ENCODE results near the gene SAMD4B.

DNA sequence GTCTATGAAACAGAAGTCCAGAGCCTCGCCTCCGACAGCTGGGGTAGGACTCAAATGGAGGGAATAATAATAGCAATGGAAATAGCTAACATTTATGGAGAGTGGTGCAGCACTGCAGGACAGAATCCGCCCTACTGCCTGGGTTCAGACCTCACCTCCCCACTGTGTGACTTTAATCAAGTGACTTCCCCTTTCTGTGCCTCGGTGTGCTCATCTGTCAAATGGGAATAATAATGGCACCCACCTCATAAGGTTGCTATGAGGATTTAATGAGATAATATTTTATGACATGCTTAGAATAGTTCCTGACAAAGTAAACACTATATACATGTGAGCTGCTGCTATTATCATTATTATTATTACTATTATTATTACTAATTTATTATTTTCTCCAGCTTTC lies 24.7 kb upstream of the SAMD4B start:
- TF ChIP-seq POLR2A (IDR thresholded peaks at IDR 0.05): no peak
- TF ChIP-seq, protein P1, sequence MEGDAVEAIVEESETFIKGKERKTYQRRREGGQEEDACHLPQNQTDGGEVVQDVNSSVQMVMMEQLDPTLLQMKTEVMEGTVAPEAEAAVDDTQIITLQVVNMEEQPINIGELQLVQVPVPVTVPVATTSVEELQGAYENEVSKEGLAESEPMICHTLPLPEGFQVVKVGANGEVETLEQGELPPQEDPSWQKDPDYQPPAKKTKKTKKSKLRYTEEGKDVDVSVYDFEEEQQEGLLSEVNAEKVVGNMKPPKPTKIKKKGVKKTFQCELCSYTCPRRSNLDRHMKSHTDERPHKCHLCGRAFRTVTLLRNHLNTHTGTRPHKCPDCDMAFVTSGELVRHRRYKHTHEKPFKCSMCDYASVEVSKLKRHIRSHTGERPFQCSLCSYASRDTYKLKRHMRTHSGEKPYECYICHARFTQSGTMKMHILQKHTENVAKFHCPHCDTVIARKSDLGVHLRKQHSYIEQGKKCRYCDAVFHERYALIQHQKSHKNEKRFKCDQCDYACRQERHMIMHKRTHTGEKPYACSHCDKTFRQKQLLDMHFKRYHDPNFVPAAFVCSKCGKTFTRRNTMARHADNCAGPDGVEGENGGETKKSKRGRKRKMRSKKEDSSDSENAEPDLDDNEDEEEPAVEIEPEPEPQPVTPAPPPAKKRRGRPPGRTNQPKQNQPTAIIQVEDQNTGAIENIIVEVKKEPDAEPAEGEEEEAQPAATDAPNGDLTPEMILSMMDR (IDR thresholded peaks at IDR 0.05): no peak
